GM19193 (cell line): ENCODE data around the gene MRGPRX3.

Experiments
- POLR2A ChIP-seq: IDR thresholded peaks from 4 replicates; pipeline ENCODE4 v1.6.1; 2011; ENCODE audit not compliant: insufficient read depth, insufficient read length; ENCODE audit errors: extremely low read depth

MRGPRX3 gene

DNA sequence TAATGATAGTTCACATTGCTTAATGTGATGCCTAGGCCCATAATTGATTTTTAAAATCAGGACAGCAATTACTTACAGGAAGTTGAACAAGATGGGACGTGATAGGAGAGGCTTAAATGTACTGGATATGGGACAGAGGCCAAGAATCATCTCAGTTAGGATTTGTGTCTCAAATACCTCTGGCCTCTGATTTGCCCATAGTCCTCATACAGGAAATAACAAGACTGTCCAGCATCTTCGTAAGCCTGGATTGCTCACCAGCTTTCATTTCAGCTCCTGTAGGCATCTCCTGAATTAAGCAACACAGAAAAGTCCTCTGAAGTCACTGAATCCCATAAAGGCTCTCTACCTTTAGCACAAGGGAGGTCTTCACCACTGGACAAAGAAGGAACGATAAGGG is at the start of gene MRGPRX3:
Gene MRGPRX3, plus strand, starts transcription at position 231 of the 400 bp plus-strand sequence. CDS start 4,632 bp downstream, outside the sequence.
- TF ChIP-seq POLR2A = no peak

DNA sequence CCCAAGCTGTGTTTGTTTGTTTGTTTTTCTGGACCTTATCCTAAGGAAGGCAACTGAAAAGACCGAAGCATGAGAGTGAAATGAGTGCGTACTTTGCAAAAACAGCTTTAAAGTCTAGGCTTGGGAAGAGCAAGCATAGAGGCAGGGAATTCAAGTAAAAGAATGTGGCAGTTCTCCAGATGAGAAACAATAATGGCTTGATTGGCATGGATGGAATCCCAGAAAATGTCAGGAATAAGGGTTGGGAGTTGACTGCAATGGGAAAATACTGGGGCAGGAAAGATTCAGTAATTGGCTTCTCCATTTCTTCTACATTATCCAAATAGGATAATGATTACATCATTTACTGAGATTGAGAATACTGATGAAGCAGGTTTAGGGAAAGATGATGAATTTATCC is 44.0 kb upstream of the MRGPRX3 start:
- no peak for TF ChIP-seq POLR2A

DNA sequence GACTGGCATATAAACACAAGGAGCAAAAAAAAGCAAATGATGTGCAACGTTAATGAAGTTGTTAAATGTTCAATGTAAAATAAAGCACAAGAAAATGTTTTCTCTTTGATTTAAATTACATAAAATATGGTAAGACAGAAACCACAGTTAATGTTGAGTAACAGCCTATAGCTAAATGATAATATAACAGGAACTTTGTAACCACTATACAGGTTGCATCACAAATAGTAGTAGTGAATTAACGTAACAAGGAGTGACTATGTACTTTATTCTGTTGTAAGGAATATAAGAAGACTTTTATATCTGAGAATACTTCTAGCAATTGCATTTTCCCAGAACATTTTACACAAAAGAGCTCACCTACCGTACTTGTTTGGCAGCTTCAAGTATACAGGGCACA is 43.4 kb upstream of the MRGPRX3 start:
- no peak for TF ChIP-seq POLR2A

DNA sequence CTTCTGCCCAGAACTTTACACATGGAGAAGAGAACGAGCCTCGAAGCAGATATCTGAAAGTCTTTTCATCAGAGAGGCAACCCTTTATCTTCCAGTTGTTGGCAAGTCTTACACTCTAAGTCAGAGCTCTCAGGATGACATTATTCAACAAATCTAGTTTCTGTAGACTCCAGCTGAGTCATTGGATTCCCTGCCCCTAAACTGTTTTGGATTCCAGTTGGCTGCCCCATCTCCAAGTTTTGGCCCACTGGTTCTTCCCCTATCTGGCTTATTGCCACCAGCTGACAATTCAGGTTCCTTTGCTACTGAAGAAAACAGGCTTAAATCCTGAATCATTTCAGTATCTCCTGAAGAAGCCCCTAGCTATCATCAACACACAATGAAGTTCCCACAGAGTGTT is 40.6 kb upstream of the MRGPRX3 start:
- no peak for TF ChIP-seq POLR2A

DNA sequence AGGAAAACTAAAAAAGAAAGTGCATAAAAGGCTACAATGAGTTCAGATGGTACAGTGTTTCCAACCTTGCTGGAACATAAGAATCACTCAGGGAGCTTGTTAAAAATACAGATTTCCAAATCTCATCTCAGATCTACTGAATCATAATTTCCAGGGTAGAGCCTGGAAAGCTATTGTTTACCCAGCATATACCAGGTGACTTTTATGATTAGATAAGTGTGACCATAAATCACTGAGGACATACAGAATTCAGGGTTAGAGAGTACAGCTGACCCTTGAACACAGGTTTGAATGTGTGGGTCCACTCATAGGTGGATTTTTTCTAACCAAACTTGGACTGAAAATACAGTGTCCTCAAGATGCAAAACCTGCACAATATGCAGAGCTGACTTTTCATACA is 38.4 kb upstream of the MRGPRX3 start:
- no peak for TF ChIP-seq POLR2A

DNA sequence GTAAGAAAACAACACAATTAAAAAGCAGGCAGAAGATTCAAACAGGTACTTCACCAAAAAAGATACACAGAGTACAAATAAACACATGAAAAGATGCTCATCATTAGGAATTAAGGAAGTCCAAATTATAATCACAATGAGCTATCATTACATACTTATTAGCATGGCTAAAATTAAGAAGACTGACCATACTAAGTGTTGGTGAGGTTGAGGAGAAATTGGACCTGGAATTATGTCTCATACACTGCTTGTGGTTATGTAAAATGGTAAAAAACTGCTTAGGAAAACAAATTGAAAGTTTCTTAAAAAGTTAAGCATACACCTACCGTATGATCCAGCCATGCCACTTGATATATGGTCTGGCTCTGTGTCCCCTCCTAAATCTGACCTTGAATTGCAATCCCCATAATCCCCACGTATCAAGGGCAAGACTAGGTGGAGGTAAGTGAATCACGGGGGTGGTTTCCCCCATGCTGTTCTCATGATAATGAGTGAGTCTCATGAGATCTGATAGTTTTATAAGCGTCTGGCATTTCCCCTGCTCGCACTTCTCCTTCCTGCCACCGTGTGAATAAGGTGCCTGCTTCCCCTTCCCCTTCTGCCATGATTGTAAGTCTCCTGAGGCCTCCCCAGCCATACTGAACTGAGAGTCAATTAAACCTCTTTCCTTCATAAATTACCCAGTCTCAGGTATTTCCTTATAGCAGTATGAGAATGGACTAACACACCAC is 31.3 kb upstream of the MRGPRX3 start:
- TF ChIP-seq POLR2A = no peak

DNA sequence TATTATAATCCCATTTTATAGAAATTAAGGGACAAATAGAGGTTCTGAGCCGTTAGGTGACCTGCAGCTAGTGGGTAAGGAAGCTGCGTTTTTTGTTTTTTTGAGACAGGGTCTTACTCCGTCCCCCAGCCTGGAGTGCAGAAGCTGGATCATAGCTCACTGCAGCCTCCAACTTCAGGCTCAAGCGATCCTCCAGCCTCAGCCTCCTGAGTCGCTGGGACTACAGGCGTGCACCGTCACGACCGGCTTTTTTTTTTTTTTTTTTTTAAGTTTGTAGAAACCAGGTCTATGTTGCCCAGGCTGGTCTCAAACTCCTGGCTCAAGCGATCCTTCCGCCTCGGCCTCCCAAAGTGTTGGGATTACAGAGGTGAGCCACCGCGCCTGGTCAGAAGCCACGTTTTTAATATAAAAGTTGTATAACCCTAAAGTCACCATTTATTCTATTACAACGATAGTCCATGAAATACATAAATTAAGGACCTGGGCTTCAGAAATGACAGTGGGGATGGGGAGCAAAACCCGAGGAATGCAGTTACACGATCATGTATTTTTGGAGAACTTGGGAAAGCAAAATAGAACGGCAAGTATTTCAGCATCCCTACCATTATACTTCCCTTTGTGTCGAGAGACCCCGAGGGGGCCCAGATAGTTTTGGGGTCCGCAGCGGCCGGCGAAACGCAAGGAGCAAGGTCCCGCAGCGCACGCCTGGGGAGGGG is 27.1 kb upstream of the MRGPRX3 start:
- no peak for TF ChIP-seq POLR2A

DNA sequence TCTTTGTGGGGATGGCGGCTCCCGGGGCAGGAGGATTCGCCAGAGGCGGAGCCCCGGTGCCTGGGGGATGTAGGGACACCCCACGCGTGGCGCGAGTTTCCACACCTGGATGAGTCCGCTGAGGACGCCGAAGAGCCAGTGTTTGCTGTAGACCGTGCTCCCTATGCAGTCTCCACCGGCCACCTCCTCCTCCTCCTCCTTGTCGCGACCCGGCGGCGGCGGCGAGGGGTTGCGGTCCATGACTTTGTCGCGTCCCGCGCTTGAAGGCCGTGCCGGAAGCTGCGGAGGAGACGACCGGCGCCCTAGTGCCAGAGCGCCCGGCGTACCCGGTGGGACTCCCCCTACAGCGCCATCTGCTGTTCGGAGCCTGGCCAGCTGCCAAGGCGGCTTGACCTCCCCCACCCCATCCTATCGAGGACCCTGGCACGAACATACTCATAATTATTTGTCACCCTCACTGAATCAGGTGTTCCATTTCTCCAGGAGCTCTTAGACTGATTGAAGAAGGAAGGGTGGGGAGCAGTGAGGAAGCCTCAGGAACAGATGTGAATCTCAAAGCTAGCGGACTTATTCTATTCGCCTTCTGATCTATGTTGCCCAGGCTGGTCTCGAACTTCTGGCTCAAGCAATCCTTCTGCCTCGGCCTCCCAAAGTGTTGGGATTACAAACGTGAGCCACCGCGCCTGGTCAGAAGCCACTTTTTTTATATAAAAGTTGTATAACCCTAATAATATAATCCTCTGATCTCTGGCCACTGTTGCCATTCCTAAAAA is 26.4 kb upstream of the MRGPRX3 start, which contains the start of gene SAAL1:
Gene SAAL1, minus strand, starts transcription at position 281 of the 773 bp plus-strand sequence. Its CDS starts 41 bp downstream, at position 240.
- peak; percentile 82 for TF ChIP-seq POLR2A

DNA sequence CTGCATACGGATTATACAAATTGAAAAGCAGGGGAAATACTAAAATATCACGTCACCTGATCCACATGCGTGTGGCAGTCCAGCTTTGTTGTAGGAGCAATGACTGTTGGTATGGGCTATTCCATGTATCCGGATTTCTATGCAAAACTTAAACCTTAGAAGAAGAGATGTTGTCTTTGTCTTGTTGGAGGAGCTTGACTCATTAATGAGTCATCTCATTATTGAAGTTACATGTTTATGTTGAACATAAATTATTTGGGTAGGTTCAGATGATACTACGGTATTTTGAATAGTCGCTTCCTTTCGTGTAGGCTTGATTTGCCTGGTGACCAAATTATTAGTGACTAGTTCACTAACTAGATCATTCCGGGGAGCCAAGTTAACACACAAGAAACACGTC is 25.7 kb upstream of the MRGPRX3 start:
- no peak for TF ChIP-seq POLR2A

DNA sequence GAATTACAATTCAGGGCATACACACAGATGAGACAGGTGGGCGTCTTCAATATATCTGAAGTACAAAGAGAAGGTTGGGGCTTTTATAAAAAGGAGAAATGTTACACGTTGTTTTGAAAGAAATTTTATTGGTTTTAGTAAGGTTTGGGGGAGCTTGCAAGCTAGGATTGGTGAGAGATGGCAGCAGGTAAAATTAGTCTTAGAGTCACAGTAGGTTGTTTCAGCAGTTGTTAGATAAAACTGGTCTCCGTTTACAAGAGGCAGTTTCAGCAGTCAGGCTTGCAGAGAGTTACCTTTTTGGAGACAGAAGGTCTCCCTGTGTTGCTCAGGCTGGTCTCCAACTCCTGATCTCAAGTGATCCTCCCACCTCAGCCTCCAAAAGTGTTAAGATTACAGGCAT is 24.1 kb upstream of the MRGPRX3 start:
- TF ChIP-seq POLR2A = no peak

DNA sequence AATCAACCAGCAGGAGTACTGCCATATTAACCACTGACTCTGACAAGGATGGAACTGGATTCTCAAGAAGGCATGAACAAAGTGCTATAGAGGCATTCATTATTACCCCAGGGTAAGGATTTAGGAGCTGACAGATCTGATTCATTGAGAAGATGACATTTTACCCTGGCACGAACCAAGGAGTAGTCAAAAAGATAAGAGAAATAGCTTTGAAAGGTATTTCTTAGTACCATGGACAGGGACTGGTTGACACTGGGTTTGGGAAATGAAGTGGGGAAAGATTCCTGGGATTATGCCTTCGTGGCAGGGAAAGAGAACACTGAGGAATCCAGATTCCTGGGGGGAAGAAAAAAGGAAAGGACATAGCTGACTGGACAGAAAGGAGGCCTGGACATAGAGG is 21.4 kb upstream of the MRGPRX3 start:
- TF ChIP-seq POLR2A = no peak

DNA sequence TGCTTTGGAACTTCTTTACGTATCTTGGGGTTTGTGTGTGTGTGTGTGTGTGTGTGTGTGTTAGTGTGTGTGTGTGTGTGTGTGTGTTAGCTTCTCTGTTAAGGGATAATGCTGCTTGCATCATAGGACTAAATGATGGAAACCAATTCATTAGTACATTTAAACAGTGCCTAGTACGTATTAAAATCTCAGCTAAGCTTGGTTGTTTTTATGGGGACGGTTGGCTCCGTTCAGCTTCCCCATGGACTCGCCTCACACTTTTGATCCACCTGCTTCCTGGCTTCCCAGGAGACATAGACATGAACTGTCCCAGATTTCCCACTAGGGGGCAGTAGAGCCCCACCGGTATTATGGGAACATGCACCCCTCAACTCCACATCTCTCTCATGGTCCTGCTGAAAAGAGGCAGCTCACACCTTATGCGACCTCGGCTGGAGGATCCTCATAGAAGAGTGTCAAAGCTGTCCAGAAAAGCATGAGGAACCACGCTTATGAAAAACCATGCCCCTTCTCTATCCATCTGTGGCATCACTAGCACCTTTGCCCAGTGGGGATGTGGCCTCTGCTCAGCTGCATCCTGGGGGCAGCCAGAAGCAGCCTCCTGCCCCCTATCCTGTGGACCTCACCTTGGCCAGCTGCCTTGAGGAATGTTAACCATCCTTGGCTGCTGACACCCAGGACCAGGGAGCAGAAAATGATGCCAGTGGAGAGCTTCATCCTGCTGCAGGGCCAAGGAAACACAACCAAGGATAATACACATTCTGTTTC is 16.8 kb upstream of the MRGPRX3 start:
- no peak for TF ChIP-seq POLR2A

DNA sequence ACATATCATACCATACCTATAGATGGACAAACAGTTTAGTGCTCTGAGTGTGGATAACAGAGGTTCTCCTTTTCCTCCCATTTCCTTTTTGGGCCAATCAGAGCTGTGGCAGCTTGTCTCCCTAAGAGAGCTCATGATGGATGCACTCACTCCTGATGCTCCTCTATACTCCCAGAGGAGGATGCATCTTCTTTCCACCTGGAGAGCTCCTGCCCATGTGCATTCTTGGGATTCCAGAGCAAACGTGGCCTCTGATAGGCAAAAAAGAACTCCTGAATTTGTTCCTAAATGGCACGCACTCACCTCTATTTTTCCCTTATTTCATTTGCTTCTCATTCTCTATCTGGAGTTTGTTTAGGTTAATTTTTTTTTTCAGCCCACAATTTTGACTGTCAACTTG is 2.9 kb downstream of the MRGPRX3 start:
- TF ChIP-seq POLR2A = no peak

DNA sequence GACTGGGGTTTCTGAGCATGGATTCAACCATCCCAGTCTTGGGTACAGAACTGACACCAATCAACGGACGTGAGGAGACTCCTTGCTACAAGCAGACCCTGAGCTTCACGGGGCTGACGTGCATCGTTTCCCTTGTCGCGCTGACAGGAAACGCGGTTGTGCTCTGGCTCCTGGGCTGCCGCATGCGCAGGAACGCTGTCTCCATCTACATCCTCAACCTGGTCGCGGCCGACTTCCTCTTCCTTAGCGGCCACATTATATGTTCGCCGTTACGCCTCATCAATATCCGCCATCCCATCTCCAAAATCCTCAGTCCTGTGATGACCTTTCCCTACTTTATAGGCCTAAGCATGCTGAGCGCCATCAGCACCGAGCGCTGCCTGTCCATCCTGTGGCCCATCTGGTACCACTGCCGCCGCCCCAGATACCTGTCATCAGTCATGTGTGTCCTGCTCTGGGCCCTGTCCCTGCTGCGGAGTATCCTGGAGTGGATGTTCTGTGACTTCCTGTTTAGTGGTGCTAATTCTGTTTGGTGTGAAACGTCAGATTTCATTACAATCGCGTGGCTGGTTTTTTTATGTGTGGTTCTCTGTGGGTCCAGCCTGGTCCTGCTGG is 4.9 kb downstream of the MRGPRX3 start:
- no peak for TF ChIP-seq POLR2A
